Loucy (cell line): Measurements from ENCODE around the gene CYB561D2.

Experiments used
- EZH2phosphoT487 ChIP-seq: fragments of 200-600 bp; IDR thresholded peaks from 2 replicates; pipeline ENCODE4 v1.6.1; 2018; ENCODE audit warnings: antibody characterized with exemption, mild to moderate bottlenecking, moderate library complexity, borderline replicate concordance
- TF ChIP-seq, protein P1 (sequence below): fragments of 200-600 bp; sonication (generic); conservative IDR thresholded peaks from 2 replicates; pipeline ENCODE4 v1.5.1; 2014; ENCODE audit warnings: mild to moderate bottlenecking, antibody characterized with exemption, low read length

DNA sequence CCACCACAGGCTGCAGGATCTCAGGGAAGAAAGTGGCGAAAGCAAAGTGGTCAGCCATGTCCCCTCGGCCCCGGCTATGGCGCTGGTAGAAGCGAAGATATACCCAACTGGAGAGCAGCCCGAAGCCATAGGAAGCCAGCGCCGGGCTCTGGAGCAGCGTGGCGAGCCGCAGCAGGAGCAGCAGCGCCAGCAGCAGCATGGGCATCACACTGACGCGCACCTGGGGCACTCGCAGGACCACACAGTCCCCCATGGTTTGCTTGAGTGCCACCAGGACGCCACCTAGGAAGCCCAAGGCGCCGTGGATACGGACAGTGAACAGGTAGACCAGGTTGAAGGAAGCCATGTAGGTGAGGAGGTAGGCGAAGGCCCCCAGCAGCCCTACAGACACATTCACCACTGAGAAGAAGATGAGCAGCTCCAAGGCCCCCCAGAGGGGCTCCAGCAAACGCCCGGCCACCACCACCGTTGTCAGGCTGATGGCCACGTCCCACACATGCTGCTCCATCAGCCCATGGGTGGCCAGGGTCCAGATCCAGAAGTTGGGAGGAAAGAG lies 7.8 kb downstream of the CYB561D2 start:
- TF ChIP-seq, protein P1, sequence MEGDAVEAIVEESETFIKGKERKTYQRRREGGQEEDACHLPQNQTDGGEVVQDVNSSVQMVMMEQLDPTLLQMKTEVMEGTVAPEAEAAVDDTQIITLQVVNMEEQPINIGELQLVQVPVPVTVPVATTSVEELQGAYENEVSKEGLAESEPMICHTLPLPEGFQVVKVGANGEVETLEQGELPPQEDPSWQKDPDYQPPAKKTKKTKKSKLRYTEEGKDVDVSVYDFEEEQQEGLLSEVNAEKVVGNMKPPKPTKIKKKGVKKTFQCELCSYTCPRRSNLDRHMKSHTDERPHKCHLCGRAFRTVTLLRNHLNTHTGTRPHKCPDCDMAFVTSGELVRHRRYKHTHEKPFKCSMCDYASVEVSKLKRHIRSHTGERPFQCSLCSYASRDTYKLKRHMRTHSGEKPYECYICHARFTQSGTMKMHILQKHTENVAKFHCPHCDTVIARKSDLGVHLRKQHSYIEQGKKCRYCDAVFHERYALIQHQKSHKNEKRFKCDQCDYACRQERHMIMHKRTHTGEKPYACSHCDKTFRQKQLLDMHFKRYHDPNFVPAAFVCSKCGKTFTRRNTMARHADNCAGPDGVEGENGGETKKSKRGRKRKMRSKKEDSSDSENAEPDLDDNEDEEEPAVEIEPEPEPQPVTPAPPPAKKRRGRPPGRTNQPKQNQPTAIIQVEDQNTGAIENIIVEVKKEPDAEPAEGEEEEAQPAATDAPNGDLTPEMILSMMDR = no peak
- TF ChIP-seq EZH2phosphoT487 = no peak
